C4-2B (cell line): ENCODE measurements around the gene CASP3.

Experiments
- CTCF ChIP-seq: fragments of 450-650 bp; conservative IDR thresholded peaks from 2 replicates; pipeline ENCODE4 v1.5.1; 2017; ENCODE audit warnings: mild to moderate bottlenecking
- ZFX ChIP-seq: fragments of 450-650 bp; IDR thresholded peaks from 2 replicates; pipeline ENCODE4 v1.6.1; 2017

DNA sequence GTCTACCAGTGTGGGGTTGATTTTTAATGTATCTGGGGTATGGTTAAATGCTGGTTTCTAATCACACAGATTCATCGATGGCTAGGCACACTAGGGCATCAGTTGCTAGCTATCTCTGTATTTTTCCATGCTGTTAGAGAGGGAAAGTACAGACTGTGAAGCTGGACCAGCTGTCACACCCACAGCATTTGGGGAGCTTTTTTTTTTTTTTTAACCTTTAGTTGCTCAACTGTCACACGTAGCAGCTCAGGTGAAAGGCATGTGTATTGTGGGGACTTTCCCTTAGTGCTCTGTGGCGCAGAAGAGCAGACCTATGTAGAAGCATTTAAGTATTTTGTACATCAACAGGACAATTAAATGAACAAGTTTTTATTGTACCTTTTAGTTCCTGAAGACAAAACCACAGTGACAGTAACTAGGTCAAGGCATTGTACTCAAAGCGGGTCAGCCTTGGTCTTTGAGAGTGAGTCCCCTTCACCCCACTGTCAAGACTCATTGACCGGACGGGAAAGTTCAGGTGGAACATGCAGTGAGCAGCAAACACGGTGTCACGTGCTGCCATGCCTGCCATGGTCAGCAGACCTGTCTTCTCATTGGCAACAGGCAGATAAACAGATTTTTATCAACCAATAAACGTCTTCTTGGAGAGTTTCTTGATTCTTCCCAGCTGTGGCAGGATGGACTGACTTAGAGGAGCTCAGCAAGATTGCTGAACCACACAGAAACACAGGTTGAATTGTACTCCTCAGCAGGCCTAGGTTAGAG, 65.3 kb downstream of the CASP3 start:
- TF ChIP-seq CTCF (no peak), ZFX (no peak)
